ENCODE results near the gene FKBP1B.

The FKBP1B gene

DNA sequence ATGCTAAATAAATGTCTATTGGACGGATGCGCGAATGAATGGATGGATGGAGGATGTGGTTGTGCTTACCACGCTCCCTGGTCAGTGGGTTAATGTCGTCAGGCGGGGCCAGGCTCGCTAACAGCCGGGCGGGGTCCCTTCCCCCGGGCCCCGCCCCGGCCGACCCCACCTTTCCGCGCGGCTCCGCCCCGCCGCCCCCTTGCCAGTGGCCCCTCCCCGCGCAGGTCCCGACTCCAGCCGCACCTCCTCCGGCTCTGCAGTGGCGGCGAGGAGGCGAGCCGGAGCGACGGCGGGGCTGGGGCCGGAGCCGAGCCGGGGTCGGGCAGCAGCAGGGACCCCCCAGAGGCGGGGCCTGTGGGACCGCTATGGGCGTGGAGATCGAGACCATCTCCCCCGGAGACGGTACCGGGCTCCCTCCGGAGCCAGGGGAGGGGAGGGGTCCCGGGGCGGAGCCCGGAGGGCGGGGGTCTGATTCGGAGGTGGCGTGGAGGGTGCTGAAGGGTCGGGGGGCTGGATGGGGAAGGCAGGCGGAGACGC lies at the start of gene FKBP1B (continued):
- no peak for TF ChIP-seq WT1 (tag by site-specific recombination; IDR thresholded peaks at IDR 0.05)
- no peak for TF ChIP-seq ZNF394 (tag by site-specific recombination; IDR thresholded peaks at IDR 0.05; ENCODE audit: borderline replicate concordance)
- TF ChIP-seq ZNF785 (tag by site-specific recombination; IDR thresholded peaks at IDR 0.05) = no peak
- TF ChIP-seq KLF9 (tag by site-specific recombination; IDR thresholded peaks at IDR 0.05; ENCODE audit: low read depth) = 0 out of 2 replicates have a peak, but pooled peaks have one; percentile 37
- TF ChIP-seq ZNF555 (tag by site-specific recombination; conservative IDR thresholded peaks at IDR 0.05) = no peak
- TF ChIP-seq SP2 (tag by site-specific recombination; IDR thresholded peaks at IDR 0.05) = peak; percentile 34; the same call in 1 of the 2 replicates
- TF ChIP-seq, protein P1, sequence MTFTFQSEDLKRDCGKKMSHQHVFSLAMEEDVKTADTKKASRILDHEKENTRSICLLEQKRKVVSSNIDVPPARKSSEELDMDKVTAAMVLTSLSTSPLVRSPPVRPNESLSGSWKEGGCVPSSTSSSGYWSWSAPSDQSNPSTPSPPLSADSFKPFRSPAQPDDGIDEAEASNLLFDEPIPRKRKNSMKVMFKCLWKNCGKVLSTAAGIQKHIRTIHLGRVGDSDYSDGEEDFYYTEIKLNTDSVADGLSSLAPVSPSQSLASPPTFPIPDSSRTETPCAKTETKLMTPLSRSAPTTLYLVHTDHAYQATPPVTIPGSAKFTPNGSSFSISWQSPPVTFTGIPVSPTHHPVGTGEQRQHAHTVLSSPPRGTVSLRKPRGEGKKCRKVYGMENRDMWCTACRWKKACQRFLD (tag by site-specific recombination; IDR thresholded peaks at IDR 0.05) = no peak
- peak; percentile 74 for TF ChIP-seq KLF1 (tag by site-specific recombination; IDR thresholded peaks at IDR 0.05)
- TF ChIP-seq KLF8 (tag by site-specific recombination; IDR thresholded peaks at IDR 0.05) = peak; percentile 30; the same call in 1 of the 2 replicates
- no peak for TF ChIP-seq ZNF416 (tag by site-specific recombination; IDR thresholded peaks at IDR 0.05)
- no peak for TF ChIP-seq ZNF629 (tag by site-specific recombination; IDR thresholded peaks at IDR 0.05)
- TF ChIP-seq YY1 (tag by site-specific recombination; IDR thresholded peaks at IDR 0.05) = no peak
- TF ChIP-seq, protein P2, sequence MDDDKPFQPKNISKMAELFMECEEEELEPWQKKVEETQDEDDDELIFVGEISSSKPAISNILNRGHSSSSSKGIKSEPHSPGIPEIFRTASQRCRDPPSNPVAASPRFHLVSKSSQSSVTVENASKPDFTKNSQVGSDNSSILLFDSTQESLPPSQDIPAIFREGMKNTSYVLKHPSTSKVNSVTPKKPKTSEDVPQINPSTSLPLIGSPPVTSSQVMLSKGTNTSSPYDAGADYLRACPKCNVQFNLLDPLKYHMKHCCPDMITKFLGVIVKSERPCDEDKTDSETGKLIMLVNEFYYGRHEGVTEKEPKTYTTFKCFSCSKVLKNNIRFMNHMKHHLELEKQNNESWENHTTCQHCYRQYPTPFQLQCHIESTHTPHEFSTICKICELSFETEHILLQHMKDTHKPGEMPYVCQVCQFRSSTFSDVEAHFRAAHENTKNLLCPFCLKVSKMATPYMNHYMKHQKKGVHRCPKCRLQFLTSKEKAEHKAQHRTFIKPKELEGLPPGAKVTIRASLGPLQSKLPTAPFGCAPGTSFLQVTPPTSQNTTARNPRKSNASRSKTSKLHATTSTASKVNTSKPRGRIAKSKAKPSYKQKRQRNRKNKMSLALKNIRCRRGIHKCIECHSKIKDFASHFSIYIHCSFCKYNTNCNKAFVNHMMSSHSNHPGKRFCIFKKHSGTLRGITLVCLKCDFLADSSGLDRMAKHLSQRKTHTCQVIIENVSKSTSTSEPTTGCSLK (tag by site-specific recombination; IDR thresholded peaks at IDR 0.05) = no peak
- no peak for TF ChIP-seq BCL11B (tag by site-specific recombination; IDR thresholded peaks at IDR 0.05; ENCODE audit: low read depth)

DNA sequence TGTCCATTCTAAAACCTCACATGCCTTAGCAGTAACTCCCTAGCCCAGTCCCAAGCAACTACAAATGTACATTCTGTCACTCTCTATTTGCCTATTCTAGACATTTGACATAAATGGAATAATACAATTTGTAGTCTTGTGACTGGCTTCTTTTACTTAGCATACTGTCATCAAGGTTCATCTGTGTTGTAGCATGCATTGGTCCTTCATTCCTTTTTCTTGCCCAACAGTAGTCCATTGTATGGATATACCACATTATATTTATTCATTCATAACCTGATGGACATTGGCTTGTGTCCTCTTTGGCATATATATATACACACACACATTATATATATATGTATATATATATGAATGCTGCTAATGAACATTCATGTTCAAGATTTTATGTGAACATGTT lies 41.8 kb upstream of the FKBP1B start:
- POLR2A ChIA-PET = no interaction called here
- H3K4me1 ChIP-seq (ENCODE audit: control insufficient read depth, insufficient read depth, low read length) = no peaks in the 10 kb centered on the region
- no peak overlapping the region for H3K27ac ChIP-seq (ENCODE audit: extremely low read depth, low read depth, low read length)
- CTCF ChIA-PET = no interaction called here
- H3K4me3 ChIP-seq (ENCODE audit: low read depth, low read length) = no peak overlapping the region
- H3K9me3 ChIP-seq (ENCODE audit: control insufficient read depth, insufficient read depth, low read depth, low read length) = no peaks in the 10 kb centered on the region
- H3K36me3 ChIP-seq (ENCODE audit: control insufficient read depth in 2 of 2, insufficient read depth in 1 of 2, low read length in 2 of 2) = no peaks in the 10 kb centered on the region; a peak in 1 of 3 replicates
- TF ChIP-seq, protein P3, sequence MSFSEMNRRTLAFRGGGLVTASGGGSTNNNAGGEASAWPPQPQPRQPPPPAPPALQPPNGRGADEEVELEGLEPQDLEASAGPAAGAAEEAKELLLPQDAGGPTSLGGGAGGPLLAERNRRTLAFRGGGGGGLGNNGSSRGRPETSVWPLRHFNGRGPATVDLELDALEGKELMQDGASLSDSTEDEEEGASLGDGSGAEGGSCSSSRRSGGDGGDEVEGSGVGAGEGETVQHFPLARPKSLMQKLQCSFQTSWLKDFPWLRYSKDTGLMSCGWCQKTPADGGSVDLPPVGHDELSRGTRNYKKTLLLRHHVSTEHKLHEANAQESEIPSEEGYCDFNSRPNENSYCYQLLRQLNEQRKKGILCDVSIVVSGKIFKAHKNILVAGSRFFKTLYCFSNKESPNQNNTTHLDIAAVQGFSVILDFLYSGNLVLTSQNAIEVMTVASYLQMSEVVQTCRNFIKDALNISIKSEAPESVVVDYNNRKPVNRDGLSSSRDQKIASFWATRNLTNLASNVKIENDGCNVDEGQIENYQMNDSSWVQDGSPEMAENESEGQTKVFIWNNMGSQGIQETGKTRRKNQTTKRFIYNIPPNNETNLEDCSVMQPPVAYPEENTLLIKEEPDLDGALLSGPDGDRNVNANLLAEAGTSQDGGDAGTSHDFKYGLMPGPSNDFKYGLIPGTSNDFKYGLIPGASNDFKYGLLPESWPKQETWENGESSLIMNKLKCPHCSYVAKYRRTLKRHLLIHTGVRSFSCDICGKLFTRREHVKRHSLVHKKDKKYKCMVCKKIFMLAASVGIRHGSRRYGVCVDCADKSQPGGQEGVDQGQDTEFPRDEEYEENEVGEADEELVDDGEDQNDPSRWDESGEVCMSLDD (tag by site-specific recombination; IDR thresholded peaks at IDR 0.05) = no peak
- TF ChIP-seq ZNF623 (tag by site-specific recombination; IDR thresholded peaks at IDR 0.05) = no peak
- no peak for TF ChIP-seq BCL11A (tag by site-specific recombination; IDR thresholded peaks at IDR 0.05; ENCODE audit: low read depth)
- TF ChIP-seq, protein P4, sequence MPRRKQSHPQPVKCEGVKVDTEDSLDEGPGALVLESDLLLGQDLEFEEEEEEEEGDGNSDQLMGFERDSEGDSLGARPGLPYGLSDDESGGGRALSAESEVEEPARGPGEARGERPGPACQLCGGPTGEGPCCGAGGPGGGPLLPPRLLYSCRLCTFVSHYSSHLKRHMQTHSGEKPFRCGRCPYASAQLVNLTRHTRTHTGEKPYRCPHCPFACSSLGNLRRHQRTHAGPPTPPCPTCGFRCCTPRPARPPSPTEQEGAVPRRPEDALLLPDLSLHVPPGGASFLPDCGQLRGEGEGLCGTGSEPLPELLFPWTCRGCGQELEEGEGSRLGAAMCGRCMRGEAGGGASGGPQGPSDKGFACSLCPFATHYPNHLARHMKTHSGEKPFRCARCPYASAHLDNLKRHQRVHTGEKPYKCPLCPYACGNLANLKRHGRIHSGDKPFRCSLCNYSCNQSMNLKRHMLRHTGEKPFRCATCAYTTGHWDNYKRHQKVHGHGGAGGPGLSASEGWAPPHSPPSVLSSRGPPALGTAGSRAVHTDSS (tag by site-specific recombination; IDR thresholded peaks at IDR 0.05) = no peak
- no peak for TF ChIP-seq ZNF544 (tag by site-specific recombination; IDR thresholded peaks at IDR 0.05)
- TF ChIP-seq, protein P5, sequence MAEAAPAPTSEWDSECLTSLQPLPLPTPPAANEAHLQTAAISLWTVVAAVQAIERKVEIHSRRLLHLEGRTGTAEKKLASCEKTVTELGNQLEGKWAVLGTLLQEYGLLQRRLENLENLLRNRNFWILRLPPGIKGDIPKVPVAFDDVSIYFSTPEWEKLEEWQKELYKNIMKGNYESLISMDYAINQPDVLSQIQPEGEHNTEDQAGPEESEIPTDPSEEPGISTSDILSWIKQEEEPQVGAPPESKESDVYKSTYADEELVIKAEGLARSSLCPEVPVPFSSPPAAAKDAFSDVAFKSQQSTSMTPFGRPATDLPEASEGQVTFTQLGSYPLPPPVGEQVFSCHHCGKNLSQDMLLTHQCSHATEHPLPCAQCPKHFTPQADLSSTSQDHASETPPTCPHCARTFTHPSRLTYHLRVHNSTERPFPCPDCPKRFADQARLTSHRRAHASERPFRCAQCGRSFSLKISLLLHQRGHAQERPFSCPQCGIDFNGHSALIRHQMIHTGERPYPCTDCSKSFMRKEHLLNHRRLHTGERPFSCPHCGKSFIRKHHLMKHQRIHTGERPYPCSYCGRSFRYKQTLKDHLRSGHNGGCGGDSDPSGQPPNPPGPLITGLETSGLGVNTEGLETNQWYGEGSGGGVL (tag by site-specific recombination; IDR thresholded peaks at IDR 0.05) = no peak
- TF ChIP-seq HOXA7 (CRISPR knock-in tag; IDR thresholded peaks at IDR 0.05; ENCODE audit: borderline replicate concordance) = no peak
- TF ChIP-seq RBAK (tag by site-specific recombination; IDR thresholded peaks at IDR 0.05) = no peak
- TF ChIP-seq PRDM1 (tag by site-specific recombination; IDR thresholded peaks at IDR 0.05) = no peak
- no peak for TF ChIP-seq GLIS2 (tag by site-specific recombination; IDR thresholded peaks at IDR 0.05)
- no peak for TF ChIP-seq TCF7L2 (IDR thresholded peaks at IDR 0.05; ENCODE audit: borderline replicate concordance, low read depth, low read length)
- no peak for TF ChIP-seq ZIC2 (tag by site-specific recombination; IDR thresholded peaks at IDR 0.05)
- TF ChIP-seq ZNF266 (tag by site-specific recombination; IDR thresholded peaks at IDR 0.05; ENCODE audit: low read depth) = no peak
- no peak for TF ChIP-seq SALL2 (tag by site-specific recombination; IDR thresholded peaks at IDR 0.05; ENCODE audit: borderline replicate concordance)
- no peak for TF ChIP-seq KLF16 (tag by site-specific recombination; IDR thresholded peaks at IDR 0.05)

Data from HEK293 (cell line).